ENCODE measurements around the gene ARFGEF2. TPM values are rescaled to one million over a fixed set of nuclear protein-coding genes. Genes with fewer than 3 reads are reported as not detected.

ARFGEF2 gene
- total and polyA plus RNA-seq, 2 donors: 11.1 to 17.8 TPM

GRCh38 chr20:48908656-48909319 lies 12.7 kb upstream of the ARFGEF2 start:
- H3K4me3 ChIP-seq (ENCODE audit: low read length in 2 of 2): no peak overlapping the region
- WGBS: 70% methylated on average over 2 of the region's 2 CpGs
- H3K27ac ChIP-seq (ENCODE audit: low read depth in 1 of 2, low read length in 1 of 2): no peak overlapping the region

GRCh38 chr20:48909910-48910309 lies 11.6 kb upstream of the ARFGEF2 start:
- Histone ChIP-seq H3K27me3 (ENCODE audit: control insufficient read depth in 2 of 2, insufficient read depth in 1 of 2, low read length in 1 of 2) (no peaks in the 10 kb centered on the region), H3K27ac (ENCODE audit: low read depth in 1 of 2, low read length in 1 of 2) (no peak overlapping the region), H3K9me3 (ENCODE audit: control insufficient read depth in 2 of 2, insufficient read depth in 1 of 2, low read length in 1 of 2) (peaks cover 0 to 3% of the 10 kb centered on the region in 2 donors), H3K4me1 (ENCODE audit: control insufficient read depth in 2 of 2, insufficient read depth in 2 of 2, low read length in 2 of 2) (peaks cover 0 to under 1% of the 10 kb centered on the region in 2 donors), H3K36me3 (ENCODE audit: control insufficient read depth in 2 of 2, insufficient read depth in 2 of 2, low read length in 1 of 2) (no peaks in the 10 kb centered on the region), H3K4me3 (ENCODE audit: low read length in 2 of 2) (no peak overlapping the region)
- no peak for DNase-seq (ENCODE audit: low read depth in 6 of 9, low spot score in 9 of 9)
- over 99% methylated on average over 2 of the region's 2 CpGs for WGBS

More at GRCh38 chr20:48908656-48909319, 12.7 kb upstream of the ARFGEF2 start:
- Histone ChIP-seq H3K36me3 (ENCODE audit: control insufficient read depth in 2 of 2, insufficient read depth in 2 of 2, low read length in 1 of 2) (no peaks in the 10 kb centered on the region), H3K9me3 (ENCODE audit: control insufficient read depth in 2 of 2, insufficient read depth in 1 of 2, low read length in 1 of 2) (peaks cover 0 to 3% of the 10 kb centered on the region in 2 donors), H3K4me1 (ENCODE audit: control insufficient read depth in 2 of 2, insufficient read depth in 2 of 2, low read length in 2 of 2) (peaks cover 0 to 5% of the 10 kb centered on the region in 2 donors), H3K27me3 (ENCODE audit: control insufficient read depth in 2 of 2, insufficient read depth in 1 of 2, low read length in 1 of 2) (no peaks in the 10 kb centered on the region)
- no peak for DNase-seq (ENCODE audit: low read depth in 6 of 9, low spot score in 9 of 9)

- Histone ChIP-seq H3K36me3 (ENCODE audit: control insufficient read depth in 2 of 2, insufficient read depth in 2 of 2, low read length in 1 of 2) (no peaks in the 10 kb centered on the region), H3K9me3 (ENCODE audit: control insufficient read depth in 2 of 2, insufficient read depth in 1 of 2, low read length in 1 of 2) (peaks cover 0 to 3% of the 10 kb centered on the region in 2 donors), H3K4me3 (ENCODE audit: low read length in 2 of 2) (no peak overlapping the region), H3K4me1 (ENCODE audit: control insufficient read depth in 2 of 2, insufficient read depth in 2 of 2, low read length in 2 of 2) (no peaks in the 10 kb centered on the region), H3K27ac (ENCODE audit: low read depth in 1 of 2, low read length in 1 of 2) (no peak overlapping the region), H3K27me3 (ENCODE audit: control insufficient read depth in 2 of 2, insufficient read depth in 1 of 2, low read length in 1 of 2) (no peaks in the 10 kb centered on the region)
- DNase-seq (ENCODE audit: low read depth in 6 of 9, low spot score in 9 of 9): no peak
- 87% methylated on average over 7 of the region's 7 CpGs for WGBS
Observed at GRCh38 chr20:48910347-48910781, 11.1 kb upstream of the ARFGEF2 start.

GRCh38 chr20:48912065-48912464 lies 9.4 kb upstream of the ARFGEF2 start:
- Histone ChIP-seq H3K27me3 (ENCODE audit: control insufficient read depth in 2 of 2, insufficient read depth in 1 of 2, low read length in 1 of 2) (no peaks in the 10 kb centered on the region), H3K9me3 (ENCODE audit: control insufficient read depth in 2 of 2, insufficient read depth in 1 of 2, low read length in 1 of 2) (peaks cover 0 to 3% of the 10 kb centered on the region in 2 donors), H3K4me1 (ENCODE audit: control insufficient read depth in 2 of 2, insufficient read depth in 2 of 2, low read length in 2 of 2) (no peaks in the 10 kb centered on the region), H3K36me3 (ENCODE audit: control insufficient read depth in 2 of 2, insufficient read depth in 2 of 2, low read length in 1 of 2) (no peaks in the 10 kb centered on the region), H3K27ac (ENCODE audit: low read depth in 1 of 2, low read length in 1 of 2) (no peak overlapping the region), H3K4me3 (ENCODE audit: low read length in 2 of 2) (no peak overlapping the region)
- WGBS: 94% methylated on average over 4 of the region's 4 CpGs
- no peak for DNase-seq (ENCODE audit: low read depth in 6 of 9, low spot score in 9 of 9)

- Histone ChIP-seq H3K27ac (ENCODE audit: low read depth in 1 of 2, low read length in 1 of 2) (no peak overlapping the region), H3K9me3 (ENCODE audit: control insufficient read depth in 2 of 2, insufficient read depth in 1 of 2, low read length in 1 of 2) (no peaks in the 10 kb centered on the region), H3K4me3 (ENCODE audit: low read length in 2 of 2) (no peak overlapping the region), H3K36me3 (ENCODE audit: control insufficient read depth in 2 of 2, insufficient read depth in 2 of 2, low read length in 1 of 2) (no peaks in the 10 kb centered on the region), H3K4me1 (ENCODE audit: control insufficient read depth in 2 of 2, insufficient read depth in 2 of 2, low read length in 2 of 2) (peaks cover 4 to 5% of the 10 kb centered on the region in 2 donors), H3K27me3 (ENCODE audit: control insufficient read depth in 2 of 2, insufficient read depth in 1 of 2, low read length in 1 of 2) (no peaks in the 10 kb centered on the region)
- WGBS: 85% methylated on average over 1 of the region's 1 CpG
- no peak for DNase-seq (ENCODE audit: low read depth in 6 of 9, low spot score in 9 of 9)
Observed at GRCh38 chr20:48916699-48917098, 4.8 kb upstream of the ARFGEF2 start.

GRCh38 chr20:48919336-48919881 lies 2.1 kb upstream of the ARFGEF2 start:
- WGBS: 98% methylated on average over 6 of the region's 6 CpGs
- no peaks in the 10 kb centered on the region for H3K36me3 ChIP-seq (ENCODE audit: control insufficient read depth in 2 of 2, insufficient read depth in 2 of 2, low read length in 1 of 2)
- H3K27me3 ChIP-seq (ENCODE audit: control insufficient read depth in 2 of 2, insufficient read depth in 1 of 2, low read length in 1 of 2): no peaks in the 10 kb centered on the region

GRCh38 chr20:48919882-48920526 lies 1.5 kb upstream of the ARFGEF2 start:
- H3K27ac ChIP-seq (ENCODE audit: low read depth in 1 of 2, low read length in 1 of 2): no peak overlapping the region
- no peaks in the 10 kb centered on the region for H3K27me3 ChIP-seq (ENCODE audit: control insufficient read depth in 2 of 2, insufficient read depth in 1 of 2, low read length in 1 of 2)
- 95% methylated on average over 5 of the region's 5 CpGs for WGBS
- no peak for DNase-seq (ENCODE audit: low read depth in 6 of 9, low spot score in 9 of 9)
- H3K36me3 ChIP-seq (ENCODE audit: control insufficient read depth in 2 of 2, insufficient read depth in 2 of 2, low read length in 1 of 2): no peaks in the 10 kb centered on the region
- no peak overlapping the region for H3K4me3 ChIP-seq (ENCODE audit: low read length in 2 of 2)
- H3K9me3 ChIP-seq (ENCODE audit: control insufficient read depth in 2 of 2, insufficient read depth in 1 of 2, low read length in 1 of 2): no peaks in the 10 kb centered on the region
- H3K4me1 ChIP-seq (ENCODE audit: control insufficient read depth in 2 of 2, insufficient read depth in 2 of 2, low read length in 2 of 2): peaks cover 6 to 11% of the 10 kb centered on the region in 2 donors

More at GRCh38 chr20:48919336-48919881, 2.1 kb upstream of the ARFGEF2 start:
- no peak for DNase-seq (ENCODE audit: low read depth in 6 of 9, low spot score in 9 of 9)
- Histone ChIP-seq H3K9me3 (ENCODE audit: control insufficient read depth in 2 of 2, insufficient read depth in 1 of 2, low read length in 1 of 2) (no peaks in the 10 kb centered on the region), H3K4me3 (ENCODE audit: low read length in 2 of 2) (no peak overlapping the region), H3K27ac (ENCODE audit: low read depth in 1 of 2, low read length in 1 of 2) (no peak overlapping the region), H3K4me1 (ENCODE audit: control insufficient read depth in 2 of 2, insufficient read depth in 2 of 2, low read length in 2 of 2) (peaks cover 6 to 11% of the 10 kb centered on the region in 2 donors)

GRCh38 chr20:48920527-48921167 lies 864 bp upstream of the ARFGEF2 start:
- DNase-seq (ENCODE audit: low read depth in 6 of 9, low spot score in 9 of 9): no peak
- Histone ChIP-seq H3K9me3 (ENCODE audit: control insufficient read depth in 2 of 2, insufficient read depth in 1 of 2, low read length in 1 of 2) (no peaks in the 10 kb centered on the region), H3K4me1 (ENCODE audit: control insufficient read depth in 2 of 2, insufficient read depth in 2 of 2, low read length in 2 of 2) (peaks cover 6 to 11% of the 10 kb centered on the region in 2 donors), H3K27me3 (ENCODE audit: control insufficient read depth in 2 of 2, insufficient read depth in 1 of 2, low read length in 1 of 2) (no peaks in the 10 kb centered on the region), H3K4me3 (ENCODE audit: low read length in 2 of 2) (peak overlapping the region; percentile 76 to 79), H3K36me3 (ENCODE audit: control insufficient read depth in 2 of 2, insufficient read depth in 2 of 2, low read length in 1 of 2) (no peaks in the 10 kb centered on the region), H3K27ac (ENCODE audit: low read depth in 1 of 2, low read length in 1 of 2) (peak overlapping the region; percentile 79 to 85)
- 27% methylated on average over 10 of the region's 10 CpGs for WGBS

Measured in thymus (tissue), 11 donors.